Bone marrow (tissue), 2 donors: ENCODE results near the gene MAMDC4.
A peak's percentile ranks its signal among the peaks of the same experiment; 100 is the strongest.
"Not testable (repeated sequence)": the region's sequence is repeated elsewhere in the genome, so short reads cannot be mapped to it uniquely, and the experiment has no call there.

Experiments
- DNase-seq, 2 donors: peaks; one replicate each; lab custom pipeline; 2025; lab: John Stamatoyannopoulos, UW

MAMDC4 gene

GRCh38 chr9:136851941-136852663 lies at the start of gene MAMDC4:
TSS of gene MAMDC4 (plus strand) at chr9:136852346. CDS start at chr9:136852417, 71 bp downstream.
- DNase-seq: no peak

- not testable (repeated sequence) for DNase-seq
Observed at GRCh38 chr9:136803009-136803550, 49.1 kb upstream of the MAMDC4 start.

- no peak for DNase-seq
Observed at GRCh38 chr9:136803551-136804508, 48.3 kb upstream of the MAMDC4 start.

GRCh38 chr9:136804509-136805206 lies 47.5 kb upstream of the MAMDC4 start:
- DNase-seq: no peak

GRCh38 chr9:136805207-136805740 lies 46.9 kb upstream of the MAMDC4 start:
- DNase-seq: no peak

- DNase-seq: no peak
Observed at GRCh38 chr9:136806067-136806466, 46.1 kb upstream of the MAMDC4 start.

GRCh38 chr9:136806631-136807201 lies 45.4 kb upstream of the MAMDC4 start:
- DNase-seq: no peak

GRCh38 chr9:136807281-136808074 lies 44.7 kb upstream of the MAMDC4 start, which contains the start of gene RABL6:
TSS of gene RABL6 (plus strand) at chr9:136807948. CDS start at chr9:136808197, 249 bp downstream.
- peak; percentile 58 to 68 for DNase-seq

- DNase-seq: peak in 1 of 2 donors; percentile 44
Observed at GRCh38 chr9:136808075-136808805, 43.9 kb upstream of the MAMDC4 start.

- DNase-seq: no peak
Observed at GRCh38 chr9:136808806-136809158, 43.4 kb upstream of the MAMDC4 start.

GRCh38 chr9:136814725-136815421 lies 37.3 kb upstream of the MAMDC4 start:
- DNase-seq: no peak

- no peak for DNase-seq
Observed at GRCh38 chr9:136815422-136815782, 36.7 kb upstream of the MAMDC4 start.

GRCh38 chr9:136820971-136821825 lies 30.9 kb upstream of the MAMDC4 start:
- no peak for DNase-seq

- no peak for DNase-seq
Observed at GRCh38 chr9:136821826-136822544, 30.2 kb upstream of the MAMDC4 start.

GRCh38 chr9:136823136-136824046 lies 28.8 kb upstream of the MAMDC4 start:
- DNase-seq: no peak

GRCh38 chr9:136824496-136825225 lies 27.5 kb upstream of the MAMDC4 start:
- DNase-seq: no peak
